GM12891 (cell line): ENCODE measurements around the gene SLC22A4.

ENCODE experiments used
- POLR2A ChIP-seq: IDR thresholded peaks from 2 replicates; pipeline ENCODE4 v1.6.1; 2011; ENCODE audit warnings: low read depth, low read length, control low read depth
- POLR2AphosphoS5 ChIP-seq: IDR thresholded peaks from 2 replicates; pipeline ENCODE4 v1.6.1; 2011; ENCODE audit warnings: low read depth, low read length, control low read depth
- POU2F2 ChIP-seq: IDR thresholded peaks from 2 replicates; pipeline ENCODE4 v1.6.1; 2011; ENCODE audit warnings: low read depth, mild to moderate bottlenecking, control low read depth, low read length, moderate library complexity
- SPI1 ChIP-seq: IDR thresholded peaks from 2 replicates; pipeline ENCODE4 v1.6.1; 2011; ENCODE audit warnings: low read depth, low read length, control low read depth
- TAF1 ChIP-seq: IDR thresholded peaks from 2 replicates; pipeline ENCODE4 v1.6.1; 2011; ENCODE audit warnings: low read depth, low read length, control low read depth

DNA sequence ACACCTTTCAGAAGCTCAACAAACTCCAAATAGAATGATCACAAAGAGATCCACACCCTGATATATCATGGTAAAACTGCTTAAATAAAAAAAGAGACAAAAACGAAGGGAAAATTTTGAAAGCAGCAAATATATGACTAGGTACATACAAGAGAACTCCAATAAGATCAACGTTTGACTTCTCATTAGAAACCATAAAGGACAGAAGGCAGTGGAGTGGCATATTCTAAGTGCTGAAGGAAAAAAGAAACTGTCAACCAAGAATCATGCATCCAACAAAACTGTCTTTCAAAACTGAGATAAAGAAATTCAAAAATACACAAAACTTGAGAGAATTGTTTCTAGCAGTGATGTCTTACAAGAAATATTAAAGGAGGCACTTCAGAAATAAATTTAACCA, 11.2 kb downstream of the SLC22A4 start:
- TF ChIP-seq POLR2A (no peak), TAF1 (no peak), POLR2AphosphoS5 (no peak), POU2F2 (no peak), SPI1 (no peak)
